ES-I3 (cell line): ENCODE data around the gene ASTN2.
A peak's percentile ranks its signal among the peaks of the same experiment; 100 is the strongest.

Experiments
- H3K36me3 ChIP-seq: 2 replicates; pipeline ENCODE4 v1.6.1; 2013; ENCODE audit warnings: mild to moderate bottlenecking, low read length, control low read depth, moderate library complexity; ENCODE audit not compliant: insufficient read depth
- H3K4me1 ChIP-seq: 2 replicates; pipeline ENCODE4 v1.6.1; 2013; ENCODE audit warnings: mild to moderate bottlenecking, control low read depth, low read length; ENCODE audit not compliant: insufficient read depth
- H3K9ac ChIP-seq: 2 replicates; pipeline ENCODE4 v1.6.1; 2013; ENCODE audit warnings: low read depth, mild to moderate bottlenecking, low read length, moderate library complexity
- H3K9me3 ChIP-seq: 2 replicates; pipeline ENCODE4 v1.6.1; 2013; ENCODE audit warnings: mild to moderate bottlenecking, low read length, moderate library complexity; ENCODE audit not compliant: control insufficient read depth, insufficient read depth

The ASTN2 gene

DNA sequence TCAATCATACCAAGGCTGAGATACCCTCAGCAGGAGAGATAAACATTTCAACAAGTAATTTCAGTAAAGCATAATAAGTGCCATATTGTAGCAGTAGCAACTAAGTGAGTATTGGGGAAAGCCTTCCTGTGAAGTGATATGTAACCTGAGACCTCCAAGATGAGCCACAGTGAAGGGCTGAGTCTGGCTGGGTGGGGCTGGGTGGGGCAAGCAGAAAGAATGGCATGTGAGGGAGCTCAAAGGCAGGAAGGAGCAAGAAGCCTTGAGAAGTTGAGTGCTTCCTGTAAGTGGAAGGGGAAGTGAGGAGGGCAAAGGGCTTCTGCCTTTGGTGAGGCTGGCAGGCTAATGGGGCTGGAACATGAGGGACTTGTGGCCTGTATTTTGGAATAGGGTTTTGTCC, 19.7 kb upstream of the ASTN2 start:
- Histone ChIP-seq H3K36me3 (no peaks in the 10 kb centered on the region), H3K9ac (no peak overlapping the region)

DNA sequence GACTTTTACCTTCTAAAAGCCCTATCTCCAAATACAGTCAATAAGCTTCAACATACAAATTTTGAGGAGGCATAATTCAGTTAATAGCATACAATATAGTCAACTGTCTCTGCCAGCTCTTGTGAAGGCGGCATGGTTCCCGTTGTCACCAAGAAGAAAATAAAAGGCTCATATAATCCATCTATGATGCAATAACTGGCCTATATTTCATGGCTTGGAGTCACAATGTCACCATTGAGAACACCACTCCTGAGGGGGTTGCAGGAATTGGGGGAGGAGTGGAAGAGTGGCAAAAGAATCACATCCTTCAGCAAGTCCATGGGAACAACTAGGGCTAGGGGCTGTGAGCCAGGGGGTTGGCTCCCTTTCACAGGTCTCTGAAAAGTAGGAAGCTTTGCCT, 16.0 kb upstream of the ASTN2 start:
- Histone ChIP-seq H3K36me3 (no peaks in the 10 kb centered on the region), H3K9me3 (no peaks in the 10 kb centered on the region), H3K4me1 (peaks cover 10% of the 10 kb centered on the region), H3K9ac (no peak overlapping the region)

More for the DNA sequence above, 19.7 kb upstream of the ASTN2 start:
- Histone ChIP-seq H3K9me3 (no peaks in the 10 kb centered on the region), H3K4me1 (peaks cover 10% of the 10 kb centered on the region)

DNA sequence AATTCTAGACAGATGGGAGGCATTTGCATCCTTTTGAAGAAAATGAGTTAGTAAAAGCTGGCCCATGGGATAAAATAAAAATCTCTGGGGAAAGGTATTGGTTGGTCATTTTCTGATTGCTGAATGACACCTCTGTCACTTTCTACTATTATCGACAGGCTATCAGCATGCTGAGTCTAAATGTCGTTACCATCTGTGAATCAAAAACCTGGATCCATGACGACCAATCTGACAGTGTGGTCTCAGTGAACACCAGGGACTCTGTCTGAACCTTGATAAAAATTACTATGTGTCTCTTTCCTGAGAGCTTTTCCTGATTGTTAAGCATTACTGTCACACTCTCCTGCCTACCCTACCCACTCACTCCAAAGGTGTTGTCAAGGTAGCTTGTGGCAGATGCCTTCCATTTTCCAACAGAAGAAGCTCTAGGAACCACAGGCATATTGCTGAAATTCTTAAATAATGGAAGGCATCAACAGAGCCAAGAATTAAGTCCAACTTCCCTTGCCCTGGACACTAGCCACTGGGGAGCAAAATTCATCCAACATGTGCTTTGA, 12.6 kb upstream of the ASTN2 start:
- Histone ChIP-seq H3K4me1 (no peaks in the 10 kb centered on the region), H3K36me3 (no peaks in the 10 kb centered on the region), H3K9ac (no peak overlapping the region), H3K9me3 (no peaks in the 10 kb centered on the region)

DNA sequence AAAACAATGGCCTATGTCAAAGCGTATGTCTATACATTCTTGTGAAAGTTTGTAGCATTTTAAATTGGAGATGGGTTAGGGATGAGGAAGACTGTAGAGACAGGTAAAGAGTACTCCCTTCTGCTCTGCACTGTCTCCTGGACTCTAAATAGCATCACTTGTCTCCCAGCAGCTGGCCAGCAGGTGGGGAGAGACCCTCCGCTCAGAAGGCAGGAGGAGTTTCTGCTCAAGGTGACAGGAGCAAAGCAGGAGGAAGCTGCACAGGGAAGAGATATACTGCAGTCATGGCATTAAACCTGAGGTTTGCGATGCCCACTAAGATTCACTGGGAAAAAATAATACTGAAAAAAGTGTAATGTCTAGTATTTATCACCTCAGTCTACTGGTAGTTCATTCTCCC, 10.7 kb upstream of the ASTN2 start:
- Histone ChIP-seq H3K9me3 (no peaks in the 10 kb centered on the region), H3K9ac (no peak overlapping the region), H3K36me3 (no peaks in the 10 kb centered on the region), H3K4me1 (no peaks in the 10 kb centered on the region)

DNA sequence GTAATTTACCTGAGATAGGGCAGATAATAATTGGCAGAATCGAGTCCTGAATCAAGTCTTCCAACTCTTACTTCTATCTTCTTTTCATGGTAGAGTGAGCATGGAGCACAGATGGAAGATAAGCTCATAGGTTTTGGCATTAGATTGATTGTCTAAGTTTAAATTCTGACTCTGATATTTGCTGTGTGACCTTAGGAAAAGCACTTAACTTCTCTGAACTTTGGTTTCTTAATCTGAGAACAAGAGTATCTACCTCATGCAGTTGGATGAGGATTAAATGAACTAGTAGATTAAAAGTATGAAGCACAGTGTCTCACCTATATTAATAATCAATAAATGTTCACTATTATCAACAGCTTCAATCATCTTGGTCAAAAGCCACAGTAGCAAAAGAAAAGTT, 9.4 kb upstream of the ASTN2 start:
- H3K36me3 ChIP-seq: no peaks in the 10 kb centered on the region
- no peaks in the 10 kb centered on the region for H3K4me1 ChIP-seq
- H3K9ac ChIP-seq: no peak overlapping the region
- no peaks in the 10 kb centered on the region for H3K9me3 ChIP-seq

DNA sequence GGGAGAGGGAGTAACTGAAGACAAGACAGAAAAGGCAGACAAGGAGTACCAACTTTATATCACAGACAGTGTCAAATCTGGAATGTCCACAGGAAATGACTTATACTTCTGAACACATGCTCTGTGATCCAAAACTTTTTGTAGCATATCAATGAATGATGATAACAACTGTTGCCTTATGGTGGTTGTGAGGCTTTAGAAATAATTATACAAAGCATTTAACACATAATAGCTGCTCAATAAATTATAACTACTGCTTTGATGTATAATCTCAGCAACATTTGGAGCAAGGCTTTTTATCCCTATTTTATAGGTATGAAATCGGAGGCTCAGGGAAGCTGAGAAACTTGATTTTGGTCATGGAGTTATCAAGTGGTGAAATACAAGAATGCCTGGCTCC, 3.3 kb upstream of the ASTN2 start:
- Histone ChIP-seq H3K4me1 (no peaks in the 10 kb centered on the region), H3K9ac (no peak overlapping the region), H3K9me3 (no peaks in the 10 kb centered on the region), H3K36me3 (no peaks in the 10 kb centered on the region)

DNA sequence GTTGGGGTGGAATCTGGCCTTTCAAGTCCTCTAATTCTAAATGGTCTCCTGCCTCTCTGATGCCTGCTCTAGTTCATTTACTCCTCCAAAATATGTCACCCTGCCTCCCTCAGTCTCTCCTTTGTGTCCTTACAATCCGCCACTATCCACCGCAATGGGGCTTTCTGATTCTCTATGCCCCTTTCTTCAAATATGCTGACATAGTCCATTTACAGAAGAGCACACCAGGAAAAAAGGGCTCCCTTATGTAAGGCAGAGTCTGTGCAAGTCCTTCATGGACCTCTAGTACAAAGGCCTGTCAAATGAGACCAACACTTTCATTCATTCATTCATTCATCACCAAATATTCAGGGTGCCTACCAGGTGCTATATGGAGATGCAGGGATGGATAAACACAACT, 2.0 kb upstream of the ASTN2 start:
- Histone ChIP-seq H3K9me3 (no peaks in the 10 kb centered on the region), H3K4me1 (no peaks in the 10 kb centered on the region), H3K9ac (no peak overlapping the region), H3K36me3 (no peaks in the 10 kb centered on the region)

DNA sequence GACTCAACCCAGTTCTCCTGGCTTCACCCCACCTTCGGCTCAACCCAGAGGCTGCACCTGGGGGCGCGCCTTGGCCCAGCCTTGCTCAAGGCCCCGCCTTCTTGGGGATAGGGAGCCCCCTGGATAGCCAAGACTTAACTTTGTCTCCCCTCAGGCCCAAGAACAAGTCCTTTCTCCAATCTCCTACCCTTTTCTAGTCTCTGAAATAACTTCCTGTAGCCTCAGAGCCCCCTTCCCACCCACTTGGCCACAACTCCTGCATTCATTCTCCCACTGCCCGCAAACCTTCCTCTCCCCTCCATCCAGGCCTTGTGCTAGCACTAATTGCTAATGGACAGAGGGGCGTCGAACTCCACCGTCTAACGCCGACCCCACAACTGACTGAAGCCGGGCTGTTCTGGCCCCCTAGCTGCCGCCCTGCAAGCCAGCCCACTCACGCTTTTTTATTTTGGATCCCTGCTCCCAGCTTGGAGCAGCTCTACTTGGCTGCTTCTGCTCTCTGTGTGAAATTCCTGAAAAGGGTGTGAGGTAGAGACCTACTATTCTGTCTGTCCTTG, 579 bp upstream of the ASTN2 start:
- Histone ChIP-seq H3K36me3 (no peaks in the 10 kb centered on the region), H3K4me1 (no peaks in the 10 kb centered on the region), H3K9me3 (no peaks in the 10 kb centered on the region), H3K9ac (peak overlapping the region; percentile 72; the same call in 1 of the 2 replicates)

DNA sequence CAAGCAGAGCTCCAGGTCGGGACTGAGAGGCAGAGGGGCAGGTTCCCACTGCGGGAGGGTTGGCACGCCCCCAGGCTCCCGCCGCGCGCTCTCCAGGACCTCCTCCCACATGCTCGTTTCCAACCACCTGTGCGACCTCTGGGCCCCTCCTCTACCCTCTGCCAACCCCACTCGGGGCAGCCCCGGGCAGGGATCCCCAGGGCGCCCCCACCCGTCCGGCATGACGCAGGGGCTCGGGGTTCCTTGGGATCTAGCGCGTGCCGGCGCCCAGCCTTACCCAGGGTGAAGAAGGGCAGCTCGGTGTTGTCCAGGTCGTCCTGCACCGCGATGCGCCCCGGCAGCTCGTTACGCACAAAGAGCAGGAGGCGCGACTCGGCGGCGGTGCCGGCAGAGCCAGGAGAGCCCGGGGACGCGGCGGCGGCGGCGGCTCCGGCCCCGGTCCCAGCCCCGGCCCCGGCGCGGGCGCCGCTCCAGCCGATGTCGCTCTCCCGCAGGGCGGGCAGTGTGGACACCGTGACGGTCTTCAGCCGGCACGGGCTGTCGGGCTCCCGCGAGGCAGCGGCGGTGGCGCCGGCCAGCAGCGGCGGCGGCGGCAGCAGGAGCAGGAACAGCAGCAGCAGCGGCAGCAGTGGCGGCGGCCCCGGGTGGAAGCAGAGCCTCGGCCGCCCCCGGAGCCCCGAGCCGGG, 494 bp downstream of the ASTN2 start:
- Histone ChIP-seq H3K4me1 (no peaks in the 10 kb centered on the region), H3K36me3 (no peaks in the 10 kb centered on the region), H3K9ac (peak overlapping the region; percentile 72), H3K9me3 (no peaks in the 10 kb centered on the region)

DNA sequence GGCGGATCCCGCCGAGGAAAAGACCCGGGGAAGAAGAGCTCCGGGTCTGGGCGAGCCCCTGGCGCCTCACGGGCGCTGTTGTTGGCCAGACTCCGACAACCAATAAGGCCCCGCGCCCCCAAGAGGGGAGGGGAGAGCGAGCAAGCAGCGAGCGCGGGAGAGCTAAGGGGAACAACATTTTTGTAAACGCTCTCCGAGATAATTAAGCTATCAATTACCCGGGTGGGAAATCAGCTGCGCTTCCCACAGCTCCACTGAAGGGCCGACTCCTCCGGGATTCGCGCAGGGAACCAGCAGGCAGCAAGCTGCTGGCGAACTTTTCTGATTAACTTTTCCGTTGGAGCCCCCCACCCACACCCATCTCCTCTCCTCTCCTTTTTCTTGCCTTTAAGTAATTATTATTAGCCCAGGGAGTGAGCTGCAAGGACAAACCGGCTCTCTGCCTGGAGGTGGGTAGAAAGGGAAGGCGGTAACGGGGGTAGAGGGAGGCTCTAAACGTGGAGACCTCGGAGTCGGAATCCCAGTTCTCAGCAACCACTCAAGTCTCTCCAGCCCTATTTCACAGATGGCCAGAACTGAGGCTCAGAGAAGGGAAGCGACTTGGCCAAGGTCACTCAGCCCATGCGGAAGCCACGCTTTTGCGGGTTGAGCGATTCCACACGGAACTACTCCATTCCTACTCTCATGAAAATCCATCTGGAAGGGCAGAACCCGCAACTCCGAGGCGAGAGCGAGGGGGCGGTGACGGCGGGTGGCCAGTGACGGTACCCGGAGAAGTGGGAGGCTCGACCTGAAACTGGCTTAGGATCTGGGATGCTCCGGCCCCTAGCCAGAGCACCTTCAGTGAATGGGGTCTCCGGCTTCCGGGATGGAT, 1.3 kb downstream of the ASTN2 start:
- H3K9me3 ChIP-seq: no peaks in the 10 kb centered on the region
- H3K4me1 ChIP-seq: no peaks in the 10 kb centered on the region
- peak overlapping the region; percentile 72 for H3K9ac ChIP-seq
- no peaks in the 10 kb centered on the region for H3K36me3 ChIP-seq

DNA sequence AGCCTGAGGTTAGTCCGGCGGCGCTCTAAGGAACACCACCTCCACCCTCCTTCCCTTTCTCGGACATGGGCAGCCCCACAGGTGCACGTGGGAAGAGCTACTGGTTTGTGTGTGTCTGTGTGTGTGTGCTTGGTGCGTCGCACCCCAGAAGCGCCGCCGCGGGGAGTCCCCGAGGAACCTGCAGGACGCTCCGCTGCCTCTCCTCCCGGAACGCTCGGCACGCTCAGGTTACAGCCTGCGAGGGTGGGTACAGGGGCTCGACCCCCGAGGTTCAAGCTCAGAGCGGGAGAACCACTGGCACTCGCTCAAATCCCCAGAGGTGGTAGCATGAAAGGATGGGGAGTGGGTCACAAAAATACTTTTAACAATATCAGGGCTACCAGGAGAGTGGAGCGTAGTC, 2.0 kb downstream of the ASTN2 start:
- H3K9ac ChIP-seq: peak overlapping the region; percentile 72
- no peaks in the 10 kb centered on the region for H3K4me1 ChIP-seq
- H3K9me3 ChIP-seq: no peaks in the 10 kb centered on the region
- H3K36me3 ChIP-seq: no peaks in the 10 kb centered on the region

DNA sequence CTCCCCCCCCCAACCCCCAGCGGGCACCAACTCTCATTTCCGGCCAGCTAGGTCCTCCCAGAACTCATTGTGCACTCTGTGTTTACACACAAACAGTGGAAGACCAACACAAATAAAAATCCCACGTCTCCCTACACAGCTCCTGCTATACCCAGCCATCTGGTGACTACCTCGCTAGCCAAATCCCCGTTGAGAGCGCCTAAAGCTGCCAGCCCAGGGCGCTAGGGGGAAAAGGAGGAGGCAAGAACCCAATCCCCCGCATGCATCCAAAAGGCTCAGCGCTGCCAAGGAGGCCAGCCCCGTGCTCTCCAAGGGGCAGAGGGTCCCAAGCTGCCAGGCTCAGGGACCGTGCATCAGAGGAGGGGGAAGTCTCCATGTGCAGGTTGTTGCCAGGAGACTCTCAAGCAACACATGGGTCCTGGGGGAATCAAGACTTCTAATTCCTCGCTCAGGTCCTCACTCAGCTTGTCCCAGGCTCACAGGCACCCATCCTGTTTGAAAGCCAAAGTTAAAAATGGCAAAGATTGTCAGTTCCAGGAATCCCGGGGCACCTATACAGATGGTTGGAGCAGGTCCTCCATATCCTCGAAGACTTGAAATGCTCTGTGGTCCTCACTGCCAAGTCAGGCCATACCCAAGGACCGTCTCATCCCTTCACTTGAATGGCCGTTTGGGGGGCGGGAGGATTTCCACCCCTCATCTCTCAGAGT, 2.7 kb downstream of the ASTN2 start:
- no peaks in the 10 kb centered on the region for H3K9me3 ChIP-seq
- peak overlapping the region; percentile 72; the same call in 1 of the 2 replicates for H3K9ac ChIP-seq
- no peaks in the 10 kb centered on the region for H3K4me1 ChIP-seq
- H3K36me3 ChIP-seq: no peaks in the 10 kb centered on the region

DNA sequence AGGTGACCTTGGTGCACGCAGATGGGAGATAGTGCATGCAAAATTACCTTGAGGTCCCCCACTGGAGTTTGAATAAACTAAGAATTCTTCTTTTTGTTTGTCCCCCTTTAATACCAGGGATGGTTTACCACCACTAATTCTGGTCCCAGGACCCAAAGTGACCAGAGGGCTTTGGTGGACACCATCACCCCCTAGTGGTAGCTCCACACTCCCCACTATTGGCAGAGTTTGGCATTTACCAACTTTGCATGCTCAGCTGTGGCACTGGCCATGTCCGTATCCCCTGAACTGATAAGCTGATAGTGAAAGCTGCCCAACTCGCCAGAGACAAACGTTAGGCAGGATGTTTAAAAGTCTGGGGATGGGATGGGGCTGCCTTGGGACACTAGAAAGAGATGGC, 3.3 kb downstream of the ASTN2 start:
- Histone ChIP-seq H3K9me3 (no peaks in the 10 kb centered on the region), H3K4me1 (no peaks in the 10 kb centered on the region), H3K36me3 (no peaks in the 10 kb centered on the region), H3K9ac (no peak overlapping the region)

DNA sequence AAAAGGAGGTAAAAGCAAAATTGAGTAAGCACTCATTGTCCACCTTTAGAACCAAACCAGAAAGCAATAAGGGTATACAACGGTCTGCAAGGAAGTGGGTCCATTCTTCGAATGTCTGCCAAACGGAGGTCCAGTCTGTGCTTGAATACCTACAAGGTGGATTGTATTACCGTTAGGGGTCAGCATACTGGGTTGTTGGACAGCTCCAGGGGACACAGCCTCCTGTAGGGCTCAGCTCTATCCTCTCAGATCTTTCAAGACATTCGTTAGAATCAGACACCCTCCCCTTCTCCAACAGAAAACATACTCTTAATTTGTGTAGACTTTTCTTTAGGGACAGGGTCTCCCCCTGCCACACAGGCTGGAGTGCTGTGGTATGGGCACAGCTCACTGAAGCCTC, 5.5 kb downstream of the ASTN2 start:
- Histone ChIP-seq H3K9ac (no peak overlapping the region), H3K36me3 (no peaks in the 10 kb centered on the region), H3K9me3 (no peaks in the 10 kb centered on the region), H3K4me1 (no peaks in the 10 kb centered on the region)
